Cardiac muscle cell (in vitro differentiated cells and primary cell): ENCODE results near the gene MOAP1. TPM values are rescaled to one million over a fixed set of nuclear protein-coding genes. Genes with fewer than 3 reads are reported as not detected.

Experiments used
- DNase-seq, 2 donors: peaks; one replicate each; pipeline versions ENCODE4 v3.0.0 to v3.0.0-alpha.2; 2010 to 2017; ENCODE audit warnings: low read depth in 1 of 2, low spot score in 1 of 2
- H3K27ac ChIP-seq: fragments of 200-600 bp; sonication (generic); 2 replicates; pipeline ENCODE4 v1.5.1; 2016
- H3K27me3 ChIP-seq: fragments of 200-600 bp; sonication (generic); 2 replicates; pipeline ENCODE4 v1.6.0; 2016; ENCODE audit warnings: control low read depth
- H3K36me3 ChIP-seq: fragments of 200-600 bp; sonication (generic); 2 replicates; pipeline ENCODE4 v1.5.1; 2016; ENCODE audit warnings: control low read depth
- H3K4me1 ChIP-seq: fragments of 200-600 bp; sonication (generic); 2 replicates; pipeline ENCODE4 v1.8.1; 2017; ENCODE audit warnings: low read depth, mild to moderate bottlenecking, mixed run types
- H3K4me3 ChIP-seq: fragments of 200-600 bp; sonication (generic); 2 replicates; pipeline ENCODE4 v1.5.1; 2016; ENCODE audit warnings: mild to moderate bottlenecking
- H3K9me3 ChIP-seq: fragments of 200-600 bp; sonication (generic); 2 replicates; pipeline ENCODE4 v1.5.1; 2017; ENCODE audit warnings: low read depth, mild to moderate bottlenecking, control low read depth
- polyA plus RNA-seq: library from polyadenylated mRNA; unstranded; fragments of >200 nt; fragmentation: Nextera tagmentation; extraction: Ambion mirVana; gene quantifications from 2 replicates; pipeline ENCODE4 v1.2.1, GENCODE V29; 2016
- total RNA-seq: library from RNA; depleted of rRNA; stranded (reverse); fragments of >200 nt; gene quantifications from 2 replicates; pipeline ENCODE4 v1.2.3, GENCODE V29; 2016
- TF ChIP-seq, protein P1 (sequence below): IDR thresholded peaks from 2 replicates; pipeline ENCODE4 v1.5.1; 2012; ENCODE audit warnings: low read depth, mild to moderate bottlenecking, low read length

The MOAP1 gene
- total and polyA plus RNA-seq, 2 experiments from 2014 or later, result 85.5 to 93.2 TPM

DNA sequence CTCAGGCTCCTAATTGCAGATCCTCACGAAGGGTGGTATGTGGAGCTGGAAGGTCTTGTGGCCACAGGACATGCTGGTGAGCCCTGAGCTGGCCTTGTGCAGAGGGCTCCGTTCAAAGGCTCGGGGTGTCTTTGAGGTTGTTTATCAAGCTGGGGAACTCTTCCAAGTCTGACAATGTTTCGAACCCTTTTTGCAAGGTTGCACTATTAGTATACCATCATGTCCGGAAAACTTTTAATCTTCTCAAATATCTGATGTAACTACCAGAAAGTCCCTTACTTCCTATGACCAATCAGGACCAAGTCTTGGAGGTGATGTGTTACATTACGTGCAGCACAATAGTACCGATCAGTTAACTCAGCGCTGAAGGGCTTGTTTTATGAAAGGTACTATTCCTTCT, 43.9 kb upstream of the MOAP1 start:
- Histone ChIP-seq H3K27me3 (no peaks in the 10 kb centered on the region), H3K27ac (no peak overlapping the region), H3K4me3 (no peak overlapping the region), H3K9me3 (no peaks in the 10 kb centered on the region), H3K36me3 (peaks cover 15% of the 10 kb centered on the region), H3K4me1 (no peaks in the 10 kb centered on the region)
- TF ChIP-seq, protein P1, sequence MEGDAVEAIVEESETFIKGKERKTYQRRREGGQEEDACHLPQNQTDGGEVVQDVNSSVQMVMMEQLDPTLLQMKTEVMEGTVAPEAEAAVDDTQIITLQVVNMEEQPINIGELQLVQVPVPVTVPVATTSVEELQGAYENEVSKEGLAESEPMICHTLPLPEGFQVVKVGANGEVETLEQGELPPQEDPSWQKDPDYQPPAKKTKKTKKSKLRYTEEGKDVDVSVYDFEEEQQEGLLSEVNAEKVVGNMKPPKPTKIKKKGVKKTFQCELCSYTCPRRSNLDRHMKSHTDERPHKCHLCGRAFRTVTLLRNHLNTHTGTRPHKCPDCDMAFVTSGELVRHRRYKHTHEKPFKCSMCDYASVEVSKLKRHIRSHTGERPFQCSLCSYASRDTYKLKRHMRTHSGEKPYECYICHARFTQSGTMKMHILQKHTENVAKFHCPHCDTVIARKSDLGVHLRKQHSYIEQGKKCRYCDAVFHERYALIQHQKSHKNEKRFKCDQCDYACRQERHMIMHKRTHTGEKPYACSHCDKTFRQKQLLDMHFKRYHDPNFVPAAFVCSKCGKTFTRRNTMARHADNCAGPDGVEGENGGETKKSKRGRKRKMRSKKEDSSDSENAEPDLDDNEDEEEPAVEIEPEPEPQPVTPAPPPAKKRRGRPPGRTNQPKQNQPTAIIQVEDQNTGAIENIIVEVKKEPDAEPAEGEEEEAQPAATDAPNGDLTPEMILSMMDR, result no peak
- DNase-seq, result no peak

GRCh38 chr14:93223565-93223964, 38.9 kb upstream of the MOAP1 start:
- H3K4me3 ChIP-seq, result no peak overlapping the region
- H3K36me3 ChIP-seq, result peaks cover 37% of the 10 kb centered on the region
- no peaks in the 10 kb centered on the region for H3K9me3 ChIP-seq
- DNase-seq, result no peak
- H3K4me1 ChIP-seq, result no peaks in the 10 kb centered on the region
- H3K27ac ChIP-seq, result no peak overlapping the region
- TF ChIP-seq, protein P1, result no peak
- H3K27me3 ChIP-seq, result no peaks in the 10 kb centered on the region

GRCh38 chr14:93220509-93220908, 35.8 kb upstream of the MOAP1 start:
- no peak overlapping the region for H3K4me3 ChIP-seq
- no peak for DNase-seq
- peaks cover 33% of the 10 kb centered on the region for H3K36me3 ChIP-seq
- H3K9me3 ChIP-seq, result no peaks in the 10 kb centered on the region
- H3K27ac ChIP-seq, result no peak overlapping the region
- H3K4me1 ChIP-seq, result no peaks in the 10 kb centered on the region
- TF ChIP-seq, protein P1, result no peak
- H3K27me3 ChIP-seq, result no peaks in the 10 kb centered on the region

GRCh38 chr14:93219103-93219726, 34.5 kb upstream of the MOAP1 start:
- Histone ChIP-seq H3K9me3 (no peaks in the 10 kb centered on the region), H3K4me3 (no peak overlapping the region), H3K4me1 (no peaks in the 10 kb centered on the region), H3K27me3 (no peaks in the 10 kb centered on the region), H3K27ac (no peak overlapping the region), H3K36me3 (peaks cover 42% of the 10 kb centered on the region)
- peak; percentile 72 for DNase-seq
- TF ChIP-seq, protein P1, result peak; percentile 66

DNA sequence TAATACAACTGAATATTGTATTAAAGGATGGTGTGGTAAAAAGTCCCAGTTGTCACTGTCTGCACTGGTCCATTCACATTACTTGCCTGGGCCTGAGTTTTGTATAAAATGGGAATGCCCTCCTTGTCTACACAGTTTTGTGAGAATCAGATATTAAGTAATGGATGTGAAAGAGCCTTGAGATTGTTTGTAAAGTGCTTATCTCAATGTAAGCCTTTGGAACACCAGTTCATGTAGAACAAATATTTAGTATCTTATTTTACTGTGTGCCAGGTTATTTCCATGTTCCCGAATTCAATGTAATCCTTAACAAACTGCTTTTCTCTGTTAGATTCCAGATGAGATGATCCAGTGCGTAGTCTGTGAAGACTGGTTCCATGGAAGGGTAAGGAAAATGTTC, 29.9 kb upstream of the MOAP1 start:
- DNase-seq, result no peak
- no peak overlapping the region for H3K4me3 ChIP-seq
- no peaks in the 10 kb centered on the region for H3K27me3 ChIP-seq
- H3K27ac ChIP-seq, result no peak overlapping the region
- H3K36me3 ChIP-seq, result peaks cover 25% of the 10 kb centered on the region
- no peaks in the 10 kb centered on the region for H3K4me1 ChIP-seq
- no peaks in the 10 kb centered on the region for H3K9me3 ChIP-seq
- TF ChIP-seq, protein P1, result no peak

GRCh38 chr14:93212432-93212831, 27.7 kb upstream of the MOAP1 start:
- H3K4me3 ChIP-seq, result no peak overlapping the region
- DNase-seq, result no peak
- H3K9me3 ChIP-seq, result no peaks in the 10 kb centered on the region
- H3K27me3 ChIP-seq, result no peaks in the 10 kb centered on the region
- H3K36me3 ChIP-seq, result peaks cover 19% of the 10 kb centered on the region
- H3K4me1 ChIP-seq, result peaks cover 6% of the 10 kb centered on the region
- no peak overlapping the region for H3K27ac ChIP-seq
- TF ChIP-seq, protein P1, result no peak
